Progenitor cell of endocrine pancreas (in vitro differentiated cells): ENCODE data around the gene FRMPD2. TPM values are rescaled to one million over a fixed set of nuclear protein-coding genes. Genes with fewer than 3 reads are reported as not detected.

Experiments
- DNase-seq: peaks from one replicate; pipeline ENCODE4 v3.0.0; 2021; ENCODE audit warnings: low spot score; ENCODE audit not compliant: unreplicated experiment
- H3K27ac Mint-ChIP-seq: 2 replicates; pipeline ENCODE4 v1.8.0; 2021; ENCODE audit warnings: mild to moderate bottlenecking, moderate library complexity, mixed read lengths
- H3K27me3 Mint-ChIP-seq: 2 replicates; pipeline ENCODE4 v1.8.0; 2021; ENCODE audit warnings: mixed read lengths
- H3K36me3 Mint-ChIP-seq: 2 replicates; pipeline ENCODE4 v1.8.0; 2022; ENCODE audit warnings: mixed read lengths; ENCODE audit not compliant: insufficient read depth
- H3K4me1 Mint-ChIP-seq: 2 replicates; pipeline ENCODE4 v1.8.0; 2021; ENCODE audit warnings: low read depth, mixed read lengths
- H3K4me3 Mint-ChIP-seq: 2 replicates; pipeline ENCODE4 v1.8.0; 2021; ENCODE audit warnings: low read depth, mild to moderate bottlenecking, moderate library complexity, mixed read lengths
- H3K9me3 Mint-ChIP-seq: 2 replicates; pipeline ENCODE4 v1.8.0; 2021; ENCODE audit warnings: low read depth, mixed read lengths
- CTCF ChIP-seq: fragments of 200-600 bp; sonication (generic); IDR thresholded peaks from one replicate; pipeline ENCODE4 v1.5.0; 2021; ENCODE audit warnings: antibody characterized with exemption, mild to moderate bottlenecking; ENCODE audit not compliant: unreplicated experiment
- total RNA-seq: library from RNA; stranded (reverse); gene quantifications from 2 replicates; pipeline ENCODE4 v1.2.1, GENCODE V29; 2021

FRMPD2 gene
- total RNA-seq, 1 donor from 2014 or later: 1.2 TPM

GRCh38 chr10:48288661-48289060 is 14.2 kb upstream of the FRMPD2 start:
- Mint-ChIP-seq H3K4me1 (peaks cover 29% of the 10 kb centered on the region), H3K27me3 (peaks cover 48% of the 10 kb centered on the region), H3K9me3 (peaks cover 5% of the 10 kb centered on the region), H3K36me3 (peaks cover 2% of the 10 kb centered on the region), H3K4me3 (no peak overlapping the region), H3K27ac (no peak overlapping the region)
- no peak for TF ChIP-seq CTCF
- DNase-seq: no peak

GRCh38 chr10:48287417-48288391 is 13.2 kb upstream of the FRMPD2 start:
- DNase-seq: no peak
- peaks cover 48% of the 10 kb centered on the region for H3K27me3 Mint-ChIP-seq
- H3K27ac Mint-ChIP-seq: peak overlapping the region; percentile 22
- H3K4me1 Mint-ChIP-seq: peaks cover 29% of the 10 kb centered on the region
- H3K9me3 Mint-ChIP-seq: peaks cover 7% of the 10 kb centered on the region
- no peak for TF ChIP-seq CTCF
- H3K4me3 Mint-ChIP-seq: no peak overlapping the region
- H3K36me3 Mint-ChIP-seq: peaks cover 3% of the 10 kb centered on the region

- TF ChIP-seq CTCF: no peak
These were observed 11.9 kb upstream of the FRMPD2 start for GRCh38 chr10:48286356-48286755.

DNA sequence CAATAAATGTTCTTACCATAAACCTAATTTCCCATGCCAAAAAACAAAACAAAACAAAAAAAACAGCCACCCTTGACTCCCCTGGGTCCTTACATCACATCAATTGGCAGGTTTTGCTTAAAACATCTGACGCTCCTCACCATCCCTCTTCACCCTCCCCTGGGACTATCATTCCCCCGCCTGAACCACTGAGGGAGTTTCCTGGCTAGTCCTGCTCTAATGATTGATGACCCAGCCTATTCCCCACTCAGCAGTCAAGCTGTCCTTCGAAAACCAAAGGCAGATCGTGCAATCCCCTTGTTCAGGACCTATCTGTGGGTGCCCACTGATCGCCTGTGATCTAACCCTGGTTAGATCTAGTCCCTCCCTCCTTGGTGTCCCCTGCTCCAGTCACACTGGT is 11.2 kb upstream of the FRMPD2 start:
- Mint-ChIP-seq H3K36me3 (peaks cover 3% of the 10 kb centered on the region), H3K9me3 (peaks cover 13% of the 10 kb centered on the region), H3K4me3 (no peak overlapping the region), H3K4me1 (peaks cover 29% of the 10 kb centered on the region), H3K27ac (no peak overlapping the region), H3K27me3 (peaks cover 37% of the 10 kb centered on the region)
- DNase-seq: no peak
- no peak for TF ChIP-seq CTCF

More at GRCh38 chr10:48286356-48286755, 11.9 kb upstream of the FRMPD2 start:
- H3K27me3 Mint-ChIP-seq: peaks cover 42% of the 10 kb centered on the region
- peaks cover 7% of the 10 kb centered on the region for H3K9me3 Mint-ChIP-seq
- H3K4me3 Mint-ChIP-seq: no peak overlapping the region
- H3K4me1 Mint-ChIP-seq: peaks cover 29% of the 10 kb centered on the region
- no peak overlapping the region for H3K27ac Mint-ChIP-seq
- DNase-seq: no peak
- peaks cover 3% of the 10 kb centered on the region for H3K36me3 Mint-ChIP-seq

DNA sequence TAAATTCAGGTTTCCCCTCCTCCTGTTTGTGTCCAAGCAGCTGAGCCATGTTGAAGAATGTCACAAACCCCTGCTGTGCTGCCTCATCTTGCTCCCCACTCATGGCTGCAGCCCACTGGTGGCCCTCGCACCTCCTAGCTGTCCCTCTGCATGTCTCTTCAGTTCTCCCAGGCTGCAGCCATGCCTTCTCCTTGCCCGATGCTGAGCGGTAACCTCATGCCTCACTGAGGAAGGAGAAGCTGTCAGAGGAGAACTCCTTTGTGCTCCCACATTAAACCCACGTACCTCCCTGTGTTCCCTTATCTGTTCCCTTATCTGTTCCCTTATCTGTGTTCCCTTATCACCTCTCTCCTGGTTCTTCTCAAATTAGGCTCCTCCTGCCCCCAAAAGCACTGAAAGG is 10.3 kb upstream of the FRMPD2 start:
- Mint-ChIP-seq H3K4me1 (peaks cover 24% of the 10 kb centered on the region), H3K27me3 (peaks cover 37% of the 10 kb centered on the region), H3K36me3 (peaks cover 3% of the 10 kb centered on the region), H3K4me3 (no peak overlapping the region), H3K27ac (no peak overlapping the region), H3K9me3 (peaks cover 13% of the 10 kb centered on the region)
- no peak for DNase-seq
- no peak for TF ChIP-seq CTCF
